HG03060 (cell line): Measurements from ENCODE around the gene TEKT3.

Source experiments
- ATAC-seq: cut with Tn5 transposase; IDR thresholded peaks from one replicate; pipeline ENCODE4 v1.9.1; 2021; ENCODE audit warnings: low read depth, moderate number of reproducible peaks; ENCODE audit not compliant: unreplicated experiment

Gene TEKT3

GRCh38 chr17:15350777-15351477 lies 9.5 kb upstream of the TEKT3 start:
- ATAC-seq = no peak

- no peak for ATAC-seq
Observed at GRCh38 chr17:15349119-15349518, 7.7 kb upstream of the TEKT3 start.

GRCh38 chr17:15348021-15348420 lies 6.6 kb upstream of the TEKT3 start:
- ATAC-seq = no peak

- no peak for ATAC-seq
Observed at GRCh38 chr17:15346066-15346595, 4.7 kb upstream of the TEKT3 start.

- no peak for ATAC-seq
Observed at GRCh38 chr17:15343749-15344148, 2.4 kb upstream of the TEKT3 start.

GRCh38 chr17:15342460-15342859 lies 1.1 kb upstream of the TEKT3 start:
- ATAC-seq = no peak

GRCh38 chr17:15341966-15342365 lies 569 bp upstream of the TEKT3 start:
- no peak for ATAC-seq

- no peak for ATAC-seq
Observed at GRCh38 chr17:15340966-15341365, 431 bp downstream of the TEKT3 start.

- no peak for ATAC-seq
Observed at GRCh38 chr17:15335446-15335845, 6.0 kb downstream of the TEKT3 start.

- ATAC-seq = no peak
Observed at GRCh38 chr17:15334266-15334665, 7.1 kb downstream of the TEKT3 start.

- ATAC-seq = no peak
Observed at GRCh38 chr17:15332338-15332737, 9.1 kb downstream of the TEKT3 start.

- ATAC-seq = no peak
Observed at GRCh38 chr17:15323131-15323530, 18.3 kb downstream of the TEKT3 start.

- ATAC-seq = no peak
Observed at GRCh38 chr17:15321556-15322251, 19.7 kb downstream of the TEKT3 start.

- no peak for ATAC-seq
Observed at GRCh38 chr17:15319452-15320010, 21.9 kb downstream of the TEKT3 start.

- no peak for ATAC-seq
Observed at GRCh38 chr17:15311996-15312395, 29.4 kb downstream of the TEKT3 start.

GRCh38 chr17:15309793-15310192 lies 31.6 kb downstream of the TEKT3 start:
- no peak for ATAC-seq

- ATAC-seq = no peak
Observed at GRCh38 chr17:15309236-15309635, 32.2 kb downstream of the TEKT3 start.

GRCh38 chr17:15308758-15309157 lies 32.6 kb downstream of the TEKT3 start:
- ATAC-seq = no peak

- ATAC-seq = no peak
Observed at GRCh38 chr17:15307710-15308111, 33.7 kb downstream of the TEKT3 start.

- no peak for ATAC-seq
Observed at GRCh38 chr17:15303851-15304250, 37.5 kb downstream of the TEKT3 start.

GRCh38 chr17:15303268-15303667 lies 38.1 kb downstream of the TEKT3 start:
- no peak for ATAC-seq

- ATAC-seq = no peak
Observed at GRCh38 chr17:15301845-15302244, 39.6 kb downstream of the TEKT3 start.
